Natural killer cell (primary cell): Measurements from ENCODE around the gene CFD. TPM values are rescaled to one million over a fixed set of nuclear protein-coding genes. Genes with fewer than 3 reads are reported as not detected.

Experiments used
- ATAC-seq, 3 donors: fragments of 150-1000 bp in 2 of 3; fragments of 200-7000 bp in 1 of 3; cut with Tn5 transposase; 1 replicate in 1 of 3; 2 replicates in 2 of 3; pipeline ENCODE4 v1.10.0; 2021; ENCODE audit warnings: mild to moderate bottlenecking in 2 of 3, moderate library complexity in 2 of 3
- DNase-seq, 2 donors: peaks; one replicate each; pipeline versions ENCODE4 v3.0.0 to v3.0.0-alpha.2; 2013 to 2021; ENCODE audit warnings: mixed read lengths in 1 of 2
- H3K27ac ChIP-seq: one replicate; pipeline ENCODE4 v1.5.1; 2013; ENCODE audit warnings: mild to moderate bottlenecking, low read length
- H3K27me3 ChIP-seq: one replicate; pipeline ENCODE4 v1.6.1; 2013; ENCODE audit warnings: low read length; ENCODE audit not compliant: control insufficient read depth, insufficient read depth
- H3K36me3 ChIP-seq: one replicate; pipeline ENCODE4 v1.6.1; 2013; ENCODE audit warnings: low read length; ENCODE audit not compliant: control insufficient read depth, insufficient read depth
- H3K4me1 ChIP-seq: one replicate; pipeline ENCODE4 v1.6.1; 2013; ENCODE audit warnings: low read length; ENCODE audit not compliant: control insufficient read depth, insufficient read depth
- H3K4me3 ChIP-seq: one replicate; pipeline ENCODE4 v1.5.1; 2013; ENCODE audit warnings: low read length
- H3K9me3 ChIP-seq: one replicate; pipeline ENCODE4 v1.6.1; 2013; ENCODE audit warnings: low read length; ENCODE audit not compliant: control insufficient read depth, insufficient read depth
- H3K27ac Mint-ChIP-seq, 2 donors: one replicate each; pipeline ENCODE4 v1.8.0; 2022; ENCODE audit warnings: mild to moderate bottlenecking in 2 of 2, mixed read lengths in 2 of 2, moderate library complexity in 1 of 2
- H3K27me3 Mint-ChIP-seq, 2 donors: one replicate each; pipeline ENCODE4 v1.8.0; 2022; ENCODE audit warnings: low read depth in 2 of 2, mixed read lengths in 2 of 2
- H3K36me3 Mint-ChIP-seq: one replicate; pipeline ENCODE4 v1.8.0; 2022; ENCODE audit warnings: mixed read lengths
- H3K4me1 Mint-ChIP-seq, 2 donors: one replicate each; pipeline ENCODE4 v1.8.0; 2022; ENCODE audit warnings: mixed read lengths in 2 of 2
- H3K4me3 Mint-ChIP-seq: one replicate; pipeline ENCODE4 v1.8.0; 2022; ENCODE audit warnings: mild to moderate bottlenecking, moderate library complexity, mixed read lengths
- H3K9me3 Mint-ChIP-seq, 2 donors: one replicate each; pipeline ENCODE4 v1.8.0; 2022; ENCODE audit warnings: mixed read lengths in 2 of 2
- whole genome bisulfite sequencing: methylation state at CpG from one replicate; pipeline ENCODE4 v1.1.7; 2013; ENCODE audit warnings: missing lambda C conversion rate; ENCODE audit not compliant: insufficient coverage; 5-methylcytosine and 5-hydroxymethylcytosine counted together
- intact Hi-C: fragments of 100-400 bp; cut with micrococcal nuclease; formaldehyde crosslinking; loops from one replicate; pipeline ENCODE4 v1.14.2; 2022
- total RNA-seq, 4 donors: library from RNA; stranded (reverse); fragments of 120-200 nt in 1 of 4; gene quantifications; one replicate each; pipeline versions ENCODE4 v1.2.3 to v1.2.4, GENCODE V29; 2013 to 2022
- TF ChIP-seq, protein P1 (sequence below): fragments of 200-600 bp; IDR thresholded peaks from one replicate; pipeline ENCODE4 v1.8.0; 2022; ENCODE audit warnings: antibody characterized with exemption

CFD gene
- total RNA-seq, 3 donors from 2014 or later (not counting 1 experiment from before 2014, with no cell fraction given) = 2.9 to 47.5 (median 10.4) TPM

DNA sequence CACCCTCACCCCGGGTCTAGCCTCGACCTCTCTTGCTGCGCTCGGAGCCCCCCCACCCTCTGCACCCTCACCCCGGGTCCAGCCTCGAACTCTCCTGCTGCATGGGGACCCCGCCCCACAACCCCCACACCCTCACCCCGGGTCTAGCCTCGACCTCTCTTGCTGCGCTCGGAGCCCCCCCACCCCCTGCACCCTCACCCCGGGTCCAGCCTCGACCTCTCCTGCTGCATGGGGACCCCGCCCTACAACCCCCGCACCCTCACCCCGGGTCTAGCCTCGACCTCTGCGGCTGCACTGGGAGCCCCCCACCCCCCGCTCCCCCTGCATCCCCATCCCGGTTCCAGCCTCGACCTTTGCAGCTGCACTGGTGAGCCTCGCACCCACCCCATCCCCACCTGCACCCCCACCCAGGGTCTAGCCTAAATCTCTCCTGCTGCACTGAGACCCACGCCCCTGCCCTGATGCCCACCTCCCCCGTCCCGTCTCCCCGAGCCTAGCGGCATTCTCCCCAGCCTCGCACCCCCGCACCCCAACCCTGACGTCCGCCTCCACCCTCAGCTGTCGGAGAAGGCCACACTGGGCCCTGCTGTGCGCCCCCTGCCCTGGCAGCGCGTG lies 1.8 kb downstream of the CFD start:
- Histone ChIP-seq H3K4me3 (no peak overlapping the region), H3K36me3 (no peaks in the 10 kb centered on the region), H3K27ac (no peak overlapping the region), H3K9me3 (no peaks in the 10 kb centered on the region), H3K27me3 (peaks cover 7% of the 10 kb centered on the region), H3K4me1 (peaks cover 43% of the 10 kb centered on the region)
- Mint-ChIP-seq H3K4me3 (no peak overlapping the region), H3K9me3 (no peaks in the 10 kb centered on the region), H3K36me3 (no peaks in the 10 kb centered on the region), H3K27me3 (peaks cover 7 to 15% of the 10 kb centered on the region in 2 donors), H3K27ac (no peak overlapping the region), H3K4me1 (peaks cover 12 to 21% of the 10 kb centered on the region in 2 donors)
- TF ChIP-seq, protein P1, sequence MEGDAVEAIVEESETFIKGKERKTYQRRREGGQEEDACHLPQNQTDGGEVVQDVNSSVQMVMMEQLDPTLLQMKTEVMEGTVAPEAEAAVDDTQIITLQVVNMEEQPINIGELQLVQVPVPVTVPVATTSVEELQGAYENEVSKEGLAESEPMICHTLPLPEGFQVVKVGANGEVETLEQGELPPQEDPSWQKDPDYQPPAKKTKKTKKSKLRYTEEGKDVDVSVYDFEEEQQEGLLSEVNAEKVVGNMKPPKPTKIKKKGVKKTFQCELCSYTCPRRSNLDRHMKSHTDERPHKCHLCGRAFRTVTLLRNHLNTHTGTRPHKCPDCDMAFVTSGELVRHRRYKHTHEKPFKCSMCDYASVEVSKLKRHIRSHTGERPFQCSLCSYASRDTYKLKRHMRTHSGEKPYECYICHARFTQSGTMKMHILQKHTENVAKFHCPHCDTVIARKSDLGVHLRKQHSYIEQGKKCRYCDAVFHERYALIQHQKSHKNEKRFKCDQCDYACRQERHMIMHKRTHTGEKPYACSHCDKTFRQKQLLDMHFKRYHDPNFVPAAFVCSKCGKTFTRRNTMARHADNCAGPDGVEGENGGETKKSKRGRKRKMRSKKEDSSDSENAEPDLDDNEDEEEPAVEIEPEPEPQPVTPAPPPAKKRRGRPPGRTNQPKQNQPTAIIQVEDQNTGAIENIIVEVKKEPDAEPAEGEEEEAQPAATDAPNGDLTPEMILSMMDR = no peak
- WGBS = 67% methylated on average over 34 of the region's 35 CpGs
- no peak for DNase-seq
- ATAC-seq = no peak
- intact Hi-C loops = loop anchor here (5.0 kb wide), 1 partner anchor 121 kb away; the partner anchor contains the start of gene WDR18

DNA sequence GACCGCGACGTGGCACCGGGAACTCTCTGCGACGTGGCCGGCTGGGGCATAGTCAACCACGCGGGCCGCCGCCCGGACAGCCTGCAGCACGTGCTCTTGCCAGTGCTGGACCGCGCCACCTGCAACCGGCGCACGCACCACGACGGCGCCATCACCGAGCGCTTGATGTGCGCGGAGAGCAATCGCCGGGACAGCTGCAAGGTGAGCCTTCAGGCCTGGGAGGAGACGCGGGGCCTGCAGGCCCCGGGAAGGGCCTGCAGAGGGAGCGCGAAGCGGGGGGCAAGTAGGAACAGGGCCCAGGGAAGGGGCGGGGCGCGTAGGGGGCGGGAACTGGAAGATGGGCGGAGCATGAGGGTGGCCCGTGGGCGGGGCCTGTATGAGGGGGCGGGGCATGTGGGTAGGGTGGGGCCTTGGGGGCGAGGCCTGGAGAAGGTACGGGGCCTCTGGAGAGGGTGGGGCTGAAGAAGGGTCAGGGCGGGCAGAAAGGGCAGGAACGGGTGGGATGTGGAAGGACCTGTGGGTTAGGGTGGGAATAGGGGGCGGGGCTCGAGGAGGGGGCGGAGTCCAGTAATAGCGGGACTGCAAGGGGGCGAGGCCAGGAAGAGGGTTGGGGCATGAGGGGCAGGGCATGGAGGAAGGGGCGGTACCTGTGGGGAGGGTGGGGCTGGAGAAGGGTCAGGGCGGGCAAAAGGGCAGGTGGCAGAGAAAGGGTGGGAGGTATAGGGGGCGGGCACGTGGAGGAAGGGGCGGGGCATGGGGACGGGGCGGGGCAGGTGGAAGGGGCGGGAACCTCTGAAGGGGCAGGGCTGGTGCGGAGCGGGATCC lies 2.5 kb downstream of the CFD start:
- 26% methylated on average over 60 of the region's 60 CpGs for WGBS
- Histone ChIP-seq H3K27me3 (peaks cover 7% of the 10 kb centered on the region), H3K27ac (no peak overlapping the region), H3K4me1 (peaks cover 43% of the 10 kb centered on the region), H3K4me3 (no peak overlapping the region), H3K9me3 (no peaks in the 10 kb centered on the region), H3K36me3 (no peaks in the 10 kb centered on the region)
- Mint-ChIP-seq H3K36me3 (no peaks in the 10 kb centered on the region), H3K27ac (peak overlapping the region in 1 of 2 donors; percentile 81), H3K4me1 (peaks cover 12 to 21% of the 10 kb centered on the region in 2 donors), H3K27me3 (peaks cover 7 to 15% of the 10 kb centered on the region in 2 donors), H3K4me3 (peak overlapping the region; percentile 28), H3K9me3 (no peaks in the 10 kb centered on the region)
- intact Hi-C loops = loop anchor here (5.0 kb wide), 1 partner anchor 120 kb away; the partner anchor contains the start of gene WDR18
- TF ChIP-seq, protein P1 = no peak
- DNase-seq (peak; percentile 53 to 78), ATAC-seq (peak; percentile 47 to 67 (median 57))

DNA sequence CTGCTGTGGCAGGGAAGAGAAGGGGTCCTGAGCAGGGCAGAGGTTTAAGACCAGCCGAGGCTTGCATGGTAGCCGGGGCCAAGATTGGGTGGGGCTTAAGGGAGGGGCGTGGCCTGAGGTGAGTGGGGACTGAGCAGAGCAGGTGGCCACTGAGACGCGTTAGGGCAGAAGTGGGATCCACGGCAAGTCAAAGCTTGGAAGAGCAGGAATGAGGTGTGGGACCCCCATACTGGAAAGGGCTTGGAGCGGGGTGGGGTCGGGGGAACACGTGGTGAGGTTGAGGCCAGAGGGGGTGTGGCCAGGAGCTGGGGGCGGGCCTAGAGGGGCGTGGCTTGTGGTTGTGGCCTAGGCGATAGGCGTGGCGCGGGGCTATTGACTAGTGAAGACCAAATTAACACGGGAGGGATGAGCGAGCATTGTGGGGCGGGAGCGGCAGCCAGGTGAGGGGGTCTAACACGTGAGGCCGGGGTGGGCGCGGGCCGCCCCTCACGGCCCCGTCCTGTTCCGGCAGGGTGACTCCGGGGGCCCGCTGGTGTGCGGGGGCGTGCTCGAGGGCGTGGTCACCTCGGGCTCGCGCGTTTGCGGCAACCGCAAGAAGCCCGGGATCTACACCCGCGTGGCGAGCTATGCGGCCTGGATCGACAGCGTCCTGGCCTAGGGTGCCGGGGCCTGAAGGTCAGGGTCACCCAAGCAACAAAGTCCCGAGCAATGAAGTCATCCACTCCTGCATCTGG lies 3.3 kb downstream of the CFD start:
- H3K4me3 Mint-ChIP-seq = peak overlapping the region; percentile 83
- TF ChIP-seq, protein P1 = no peak
- Histone ChIP-seq H3K27me3 (peaks cover 7% of the 10 kb centered on the region), H3K9me3 (no peaks in the 10 kb centered on the region), H3K4me1 (peaks cover 43% of the 10 kb centered on the region), H3K36me3 (peaks cover 4% of the 10 kb centered on the region), H3K27ac (no peak overlapping the region), H3K4me3 (no peak overlapping the region)
- H3K27me3 Mint-ChIP-seq = peaks cover 7 to 12% of the 10 kb centered on the region in 2 donors
- H3K36me3 Mint-ChIP-seq = no peaks in the 10 kb centered on the region
- intact Hi-C loops = loop anchor here (1.0 to 5.0 kb wide), 2 partner anchors 59 to 120 kb away; partner anchors contain the start of gene WDR18
- peak overlapping the region; percentile 38 to 81 for H3K27ac Mint-ChIP-seq
- peak; percentile 70 to 78 (median 75) for ATAC-seq
- peaks cover 12 to 22% of the 10 kb centered on the region in 2 donors for H3K4me1 Mint-ChIP-seq
- 12% methylated on average over 48 of the region's 48 CpGs for WGBS
- H3K9me3 Mint-ChIP-seq = no peaks in the 10 kb centered on the region
- DNase-seq = peak; percentile 78 to 87
